Pulmonary artery endothelial cell (primary cell): ENCODE results near the gene EFCC1. TPM values are rescaled to one million over a fixed set of nuclear protein-coding genes. Genes with fewer than 3 reads are reported as not detected.

Experiments
- DNase-seq: peaks from one replicate; pipeline ENCODE4 v3.0.0-alpha.2; 2011; ENCODE audit warnings: low read depth, low spot score
- total RNA-seq: library from RNA; depleted of rRNA; stranded (reverse); fragments of >200 nt; gene quantifications from 2 replicates; pipeline ENCODE4 v1.2.3, GENCODE V29; 2014

Gene EFCC1
- total RNA-seq, 1 donor from 2014 or later, result 0.26 TPM

- no peak for DNase-seq
Observed at GRCh38 chr3:129031476-129032215, 30.5 kb downstream of the EFCC1 start.

DNA sequence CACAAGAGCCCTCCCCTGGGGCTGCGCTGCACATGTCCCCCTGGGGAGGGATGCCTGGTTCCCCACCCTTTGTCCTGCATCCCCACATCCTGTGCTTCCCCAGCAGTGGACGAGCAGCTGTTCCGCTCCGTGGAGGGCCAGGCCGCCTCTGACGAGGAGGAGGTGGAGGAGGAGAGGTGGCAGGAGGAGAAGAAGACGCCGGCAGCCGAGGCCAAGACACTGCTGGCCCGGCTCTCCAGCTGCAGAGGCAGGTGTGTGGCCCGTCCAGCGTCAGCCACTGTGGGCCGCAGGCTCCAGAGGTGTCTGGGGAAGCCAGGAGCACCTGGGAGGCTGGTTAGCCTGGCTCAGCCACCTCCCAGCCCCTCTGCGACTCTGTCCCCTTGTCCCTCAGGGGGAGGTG, 31.6 kb downstream of the EFCC1 start:
- no peak for DNase-seq

DNA sequence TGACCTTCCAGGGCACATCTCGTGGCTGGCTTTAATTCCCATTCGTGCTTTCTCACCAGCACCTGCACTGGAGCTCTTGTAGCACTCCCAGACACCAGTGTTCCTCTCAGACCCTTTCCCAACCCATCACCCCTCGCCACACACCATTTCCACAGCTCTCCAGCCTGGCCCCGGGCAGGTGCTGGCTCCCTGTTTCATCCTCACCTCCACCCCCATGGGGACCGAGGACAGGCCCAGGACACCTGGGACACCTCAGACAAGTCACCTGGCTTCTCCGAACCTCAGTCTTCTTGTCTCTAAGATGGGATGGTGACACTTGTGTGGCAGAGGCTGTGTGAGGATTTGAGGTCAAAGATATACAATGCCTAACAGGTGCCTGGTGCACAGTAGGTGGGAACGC, 32.0 kb downstream of the EFCC1 start:
- DNase-seq, result no peak

- no peak for DNase-seq
Observed at GRCh38 chr3:129033633-129034321, 32.7 kb downstream of the EFCC1 start.

- DNase-seq, result no peak
Observed at GRCh38 chr3:129034642-129035041, 33.5 kb downstream of the EFCC1 start.

- no peak for DNase-seq
Observed at GRCh38 chr3:129035360-129036221, 34.5 kb downstream of the EFCC1 start.

DNA sequence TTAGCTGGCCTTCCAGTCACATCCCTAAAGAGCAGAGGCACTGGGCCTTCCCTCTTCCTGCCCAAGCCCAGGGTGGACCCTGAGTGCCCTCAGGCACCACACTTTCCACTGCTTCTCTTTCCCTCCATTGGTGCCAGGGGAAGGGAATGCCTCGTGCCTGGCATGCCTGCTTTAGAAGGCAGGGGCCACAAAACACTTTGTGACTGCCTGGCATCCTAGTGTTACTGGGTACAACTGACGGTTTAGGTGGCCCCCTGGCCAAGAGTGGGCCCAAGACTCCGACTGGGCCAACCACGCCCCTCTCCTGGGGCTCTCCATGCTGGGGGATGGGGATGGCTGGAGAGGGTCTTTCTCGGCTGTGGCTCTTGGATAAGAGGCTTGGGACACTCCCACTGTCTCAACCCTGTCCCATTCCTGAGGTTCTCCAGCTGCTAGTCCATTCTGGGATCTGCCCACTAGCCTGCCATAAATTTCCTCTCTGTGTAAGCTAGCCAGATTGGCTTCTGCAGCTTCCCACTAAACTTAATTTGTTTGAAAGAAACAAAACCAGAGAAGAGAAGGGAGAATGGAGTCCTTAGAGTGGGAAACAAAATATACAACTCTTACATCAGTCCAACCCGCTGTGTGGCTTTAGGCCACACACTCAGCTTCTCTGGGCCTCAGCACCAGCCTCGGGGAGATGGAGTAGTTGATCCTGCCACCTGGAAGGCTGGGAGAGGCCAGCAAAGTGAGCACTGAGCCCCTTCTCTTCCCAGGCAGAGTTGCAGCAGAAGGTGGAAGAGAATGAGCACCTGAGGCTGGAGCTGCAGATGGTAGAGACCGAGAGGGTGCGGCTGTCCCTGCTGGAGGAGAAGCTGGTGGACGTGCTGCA, 35.4 kb downstream of the EFCC1 start:
- DNase-seq, result no peak

- no peak for DNase-seq
Observed at GRCh38 chr3:129037093-129037419, 36.0 kb downstream of the EFCC1 start.

- no peak for DNase-seq
Observed at GRCh38 chr3:129038121-129038855, 37.2 kb downstream of the EFCC1 start.

GRCh38 chr3:129039271-129040038, 38.4 kb downstream of the EFCC1 start:
- no peak for DNase-seq

- DNase-seq, result no peak
Observed at GRCh38 chr3:129040039-129040336, 38.9 kb downstream of the EFCC1 start.

DNA sequence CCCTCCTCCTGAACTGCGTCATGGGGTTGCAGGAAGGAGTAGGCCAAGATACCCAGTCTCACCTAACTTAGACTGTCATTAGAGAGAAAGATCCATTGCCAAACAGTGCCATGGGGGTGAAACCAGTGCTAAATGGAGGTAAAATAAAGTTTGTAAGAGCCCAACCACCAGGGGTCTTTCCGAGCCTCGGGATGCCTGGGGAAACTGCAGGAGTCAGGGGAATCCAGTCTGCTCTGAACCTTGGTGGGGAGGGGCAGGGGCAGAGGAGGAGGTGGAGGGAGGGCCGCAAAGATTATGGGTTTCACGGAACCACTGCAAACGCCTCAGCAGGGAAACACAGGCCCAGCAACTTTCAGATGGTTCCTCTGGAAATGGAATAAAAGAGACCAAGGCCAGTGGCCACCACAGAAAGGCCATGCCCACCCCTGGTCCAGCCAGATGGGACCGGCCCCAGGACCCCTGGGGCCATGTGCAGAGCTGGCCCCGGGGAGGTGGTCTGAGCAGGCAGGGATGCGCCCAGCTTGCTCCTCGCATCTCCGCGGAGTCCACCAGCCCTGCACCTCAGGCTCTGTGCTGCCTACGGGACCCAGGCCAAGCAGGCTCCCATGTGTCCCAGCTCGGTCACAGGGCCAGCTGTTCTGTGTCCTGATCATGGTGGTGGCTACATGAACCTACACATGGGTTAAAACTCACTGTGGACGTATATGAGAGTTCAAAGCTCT, 39.6 kb downstream of the EFCC1 start:
- no peak for DNase-seq

DNA sequence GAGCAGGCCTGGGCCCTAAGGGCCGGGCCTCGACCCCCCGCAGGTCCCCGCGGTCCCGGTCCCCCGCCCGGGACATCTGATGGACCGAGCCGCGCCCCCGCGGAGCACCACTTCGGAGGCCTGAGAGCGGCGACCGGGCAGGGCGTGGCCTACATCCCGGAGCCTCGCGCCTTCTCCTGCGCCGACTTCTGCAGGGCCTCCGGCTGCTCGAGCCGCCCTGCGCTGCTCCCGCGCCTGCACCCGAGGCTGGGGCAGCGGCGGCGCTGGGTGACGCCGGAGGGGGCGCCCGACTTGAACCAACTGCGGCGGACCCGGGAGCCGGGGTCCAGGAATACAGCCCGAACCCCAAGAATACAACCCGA, 44.6 kb downstream of the EFCC1 start:
- DNase-seq, result no peak

GRCh38 chr3:129046037-129046731, 45.1 kb downstream of the EFCC1 start:
- DNase-seq, result no peak

DNA sequence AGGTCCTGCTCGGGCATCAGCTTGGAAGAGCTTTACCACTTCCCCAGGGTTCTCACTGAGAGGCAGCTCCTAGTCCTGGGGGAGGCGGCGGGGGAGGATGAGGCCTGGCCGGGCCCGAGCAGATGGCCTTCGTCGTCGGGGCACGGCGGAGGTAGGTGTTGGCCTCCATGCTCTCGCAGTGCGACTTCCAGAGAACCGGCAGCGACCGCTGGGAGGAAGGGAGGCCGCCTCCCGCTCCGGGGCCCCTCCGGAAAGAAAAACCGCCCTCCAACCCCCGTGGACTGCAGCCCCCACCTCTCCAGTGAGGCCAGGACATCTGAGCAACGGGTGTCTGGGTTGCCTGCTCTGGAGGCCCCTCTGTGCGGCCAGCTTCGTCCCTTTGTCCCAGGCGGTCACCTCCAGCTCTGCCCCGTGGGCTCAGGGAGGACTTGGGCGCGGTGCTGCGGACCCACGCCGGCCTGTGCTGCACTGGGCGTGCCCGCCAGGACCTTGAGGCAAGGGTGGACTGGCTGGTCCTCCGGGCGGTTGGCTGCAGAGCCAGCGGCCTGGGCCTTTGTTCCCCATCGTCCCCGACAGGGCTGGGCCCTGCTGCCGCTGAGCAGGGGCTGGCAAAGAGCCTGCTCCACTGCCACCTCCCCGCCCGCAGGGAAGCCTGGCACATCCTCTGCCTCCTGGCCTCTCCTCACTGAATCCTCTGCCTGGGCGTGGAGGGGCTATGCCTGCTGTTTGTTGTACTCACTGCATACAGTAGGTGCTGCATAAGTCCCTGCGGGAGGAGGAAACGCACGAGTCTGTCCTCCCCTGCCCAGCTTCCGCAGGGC, 45.8 kb downstream of the EFCC1 start:
- DNase-seq, result no peak

- no peak for DNase-seq
Observed at GRCh38 chr3:129047553-129047839, 46.4 kb downstream of the EFCC1 start.

DNA sequence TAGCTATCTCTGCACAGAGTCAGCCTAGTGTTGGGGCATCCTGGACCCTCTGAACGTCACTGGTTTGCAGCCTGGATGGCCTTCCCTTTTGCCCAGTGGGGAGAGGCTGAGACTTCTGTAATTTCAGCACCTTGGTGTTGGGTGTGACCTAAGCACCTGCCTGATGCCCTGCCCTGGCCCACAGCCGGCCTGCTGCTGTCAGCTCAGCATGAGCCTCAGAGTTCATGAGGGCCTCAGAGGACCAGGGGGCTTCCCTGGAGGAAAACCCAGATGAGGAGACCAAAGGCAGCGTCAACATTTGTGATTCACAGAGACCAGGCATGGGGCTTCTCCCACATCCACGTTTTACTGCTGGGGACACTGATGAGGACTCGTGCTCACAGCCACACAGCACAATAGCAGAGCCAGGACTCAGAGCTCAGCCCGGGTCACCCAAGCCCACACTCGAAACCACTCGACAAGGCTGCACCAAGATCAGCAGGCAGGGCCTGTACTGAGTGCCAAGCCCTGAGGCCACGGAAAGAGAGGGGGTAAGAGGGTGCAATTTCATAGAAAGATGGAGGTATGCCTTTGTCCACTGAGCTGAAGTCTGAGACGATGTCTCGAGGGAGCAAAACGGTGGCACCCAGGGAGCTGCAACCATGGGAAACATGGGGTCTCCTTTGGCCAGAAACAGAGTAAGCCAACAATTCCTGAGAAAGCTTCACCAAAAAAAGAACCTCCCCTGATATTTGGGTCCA, 49.6 kb downstream of the EFCC1 start:
- DNase-seq, result no peak
